Breast epithelium (tissue), 4 donors: ENCODE results near the gene SLC25A43. TPM values are rescaled to one million over a fixed set of nuclear protein-coding genes. Genes with fewer than 3 reads are reported as not detected.
A peak's percentile ranks its signal among the peaks of the same experiment; 100 is the strongest.

Experiments
- DNase-seq, 2 donors: peaks; one replicate each; pipeline ENCODE4 v3.0.0-alpha.2; 2019; ENCODE audit warnings: low spot score in 2 of 2
- H3K27ac ChIP-seq, 2 donors: fragments of 200-600 bp; sonication (generic) in 1 of 2; one replicate each; pipeline ENCODE4 v1.5.1; 2016 to 2019; ENCODE audit warnings: mild to moderate bottlenecking in 1 of 2
- H3K27me3 ChIP-seq, 2 donors: fragments of 200-600 bp; sonication (generic) in 1 of 2; one replicate each; pipeline versions ENCODE4 v1.5.1 to v1.6.0; 2017 to 2019; ENCODE audit warnings: control low read depth in 1 of 2, mild to moderate bottlenecking in 1 of 2
- H3K36me3 ChIP-seq: fragments of 200-600 bp; one replicate; pipeline ENCODE4 v1.5.1; 2019
- H3K4me1 ChIP-seq, 2 donors: fragments of 200-600 bp; sonication (generic); one replicate each; pipeline ENCODE4 v1.5.1; 2016 to 2019; ENCODE audit warnings: control low read depth in 1 of 2
- H3K4me3 ChIP-seq, 3 donors: fragments of 200-600 bp; sonication (generic); 1 replicate in 2 of 3; 2 replicates in 1 of 3; pipeline ENCODE4 v1.5.1; 2016 to 2019; ENCODE audit warnings: mild to moderate bottlenecking in 3 of 3, moderate library complexity in 2 of 3
- H3K9me3 ChIP-seq, 2 donors: fragments of 200-600 bp; sonication (generic) in 1 of 2; one replicate each; pipeline ENCODE4 v1.5.1; 2016 to 2019; ENCODE audit warnings: control low read depth in 1 of 2
- CTCF ChIP-seq, 3 donors: fragments of 450-650 bp; IDR thresholded peaks; one replicate each; pipeline ENCODE4 v1.5.1; 2016 to 2017; ENCODE audit warnings: antibody characterized with exemption in 3 of 3, mild to moderate bottlenecking in 3 of 3, moderate library complexity in 3 of 3
- POLR2A ChIP-seq: fragments of 450-650 bp; IDR thresholded peaks from one replicate; pipeline ENCODE4 v1.6.1; 2016; ENCODE audit warnings: antibody characterized with exemption, mild to moderate bottlenecking, moderate library complexity
- POLR2AphosphoS5 ChIP-seq, 3 donors: sonication (generic); formaldehyde crosslinking; IDR thresholded peaks; one replicate each; pipeline ENCODE4 v1.6.1; 2017; ENCODE audit warnings: antibody characterized with exemption in 3 of 3
- intact Hi-C: fragments of 100-400 bp; cut with DNase I; formaldehyde crosslinking; loops from one replicate; pipeline ENCODE4 v1.15.1; 2023; ENCODE audit warnings: low total_unique reads
- total RNA-seq, 3 donors: library from RNA; depleted of rRNA; stranded (reverse); fragments of >200 nt; gene quantifications; one replicate each; pipeline ENCODE4 v1.1.0, GENCODE V29; 2016

The SLC25A43 gene
- total RNA-seq, 3 donors from 2014 or later, result 16.3 to 20.5 (median 19.0) TPM

- no peaks in the 10 kb centered on the region for H3K27me3 ChIP-seq
- peak overlapping the region; percentile 71 to 88 for H3K27ac ChIP-seq
- H3K36me3 ChIP-seq, result no peaks in the 10 kb centered on the region
- TF ChIP-seq CTCF (IDR thresholded peaks at IDR 0.05) (no peak), POLR2AphosphoS5 (IDR thresholded peaks at IDR 0.05) (no peak), POLR2A (no peak)
- no peaks in the 10 kb centered on the region for H3K9me3 ChIP-seq
- no peak for DNase-seq
- no peaks in the 10 kb centered on the region for H3K4me1 ChIP-seq
- no peak overlapping the region for H3K4me3 ChIP-seq
- intact Hi-C loops, result no loop called here
These were observed 102.5 kb downstream of the SLC25A43 start for GRCh38 chrX:119501511-119502148.

DNA sequence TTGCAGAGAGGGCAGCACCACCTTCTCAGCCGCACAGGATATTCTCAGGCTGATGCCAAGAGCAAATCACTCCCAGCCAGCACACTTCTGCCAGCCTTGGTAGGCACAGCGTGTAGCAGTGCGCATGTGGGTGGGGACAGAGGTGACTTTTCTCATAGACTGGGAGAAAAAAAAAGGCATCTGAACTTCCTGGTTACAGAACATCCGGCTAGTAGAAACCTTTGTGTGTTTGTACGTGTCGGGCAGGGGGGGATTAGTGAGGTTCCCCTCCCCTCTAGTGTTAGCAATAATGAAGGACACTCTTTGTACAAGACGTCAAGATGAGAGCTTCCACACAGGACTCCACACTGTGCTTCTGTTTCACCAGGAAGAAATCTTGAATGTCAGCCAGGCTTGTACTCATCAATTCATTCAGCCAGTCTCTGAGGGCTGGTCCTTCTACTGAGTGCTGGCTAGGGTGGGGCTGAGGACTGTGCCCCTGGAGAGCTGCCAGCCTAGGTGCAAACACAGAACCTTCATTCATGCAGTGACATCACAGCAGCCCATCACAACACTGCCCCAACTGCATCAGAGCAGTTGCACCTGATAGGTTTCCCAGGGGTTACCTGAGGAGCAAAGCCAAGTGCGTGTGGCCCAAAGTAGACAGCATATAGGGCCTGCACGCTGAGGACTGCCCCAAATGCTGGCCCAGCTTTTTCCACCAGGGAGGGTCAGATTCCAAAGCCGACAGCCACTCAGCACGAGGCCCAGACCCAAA, 103.8 kb downstream of the SLC25A43 start:
- Histone ChIP-seq H3K9me3 (no peaks in the 10 kb centered on the region), H3K27ac (peak overlapping the region; percentile 71 to 88), H3K4me3 (no peak overlapping the region), H3K27me3 (no peaks in the 10 kb centered on the region), H3K36me3 (no peaks in the 10 kb centered on the region), H3K4me1 (no peaks in the 10 kb centered on the region)
- intact Hi-C loops, result no loop called here
- TF ChIP-seq POLR2AphosphoS5 (IDR thresholded peaks at IDR 0.05) (no peak), CTCF (IDR thresholded peaks at IDR 0.05) (no peak), POLR2A (no peak)
- peak in 1 of 2 donors; percentile 64 for DNase-seq

- DNase-seq, result peak; percentile 50 to 56
- Histone ChIP-seq H3K4me3 (no peak overlapping the region), H3K27me3 (no peaks in the 10 kb centered on the region), H3K4me1 (no peaks in the 10 kb centered on the region), H3K36me3 (no peaks in the 10 kb centered on the region), H3K27ac (peak overlapping the region; percentile 71 to 88), H3K9me3 (no peaks in the 10 kb centered on the region)
- intact Hi-C loops, result no loop called here
- TF ChIP-seq POLR2A (no peak), POLR2AphosphoS5 (IDR thresholded peaks at IDR 0.05) (no peak), CTCF (IDR thresholded peaks at IDR 0.05) (no peak)
These were observed 104.3 kb downstream of the SLC25A43 start for GRCh38 chrX:119503484-119503861.

Other genes starting within 250 kb of the SLC25A43 start
- 100 to 1,000 TPM; 118 to 217 (median 177) TPM for gene PGRMC1, start 163.1 kb upstream of the SLC25A43 start, total RNA-seq
- 100 to 1,000 TPM; 153 to 190 (median 164) TPM for gene SLC25A5, start 69.1 kb downstream of the SLC25A43 start, total RNA-seq
- gene STEEP1, start 166.1 kb downstream of the SLC25A43 start, total RNA-seq, result 10 to 100 TPM; 27.2 to 38.3 (median 32.0) TPM
- gene UBE2A, start 175.2 kb downstream of the SLC25A43 start, total RNA-seq, result 10 to 100 TPM; 30.5 to 35.4 (median 34.9) TPM
- 1 to 10 TPM; 4.8 to 8.5 (median 8.2) TPM for gene NKRF, start 207.1 kb downstream of the SLC25A43 start, total RNA-seq